Measurements from ENCODE around the gene NOVA2.

Gene NOVA2

DNA sequence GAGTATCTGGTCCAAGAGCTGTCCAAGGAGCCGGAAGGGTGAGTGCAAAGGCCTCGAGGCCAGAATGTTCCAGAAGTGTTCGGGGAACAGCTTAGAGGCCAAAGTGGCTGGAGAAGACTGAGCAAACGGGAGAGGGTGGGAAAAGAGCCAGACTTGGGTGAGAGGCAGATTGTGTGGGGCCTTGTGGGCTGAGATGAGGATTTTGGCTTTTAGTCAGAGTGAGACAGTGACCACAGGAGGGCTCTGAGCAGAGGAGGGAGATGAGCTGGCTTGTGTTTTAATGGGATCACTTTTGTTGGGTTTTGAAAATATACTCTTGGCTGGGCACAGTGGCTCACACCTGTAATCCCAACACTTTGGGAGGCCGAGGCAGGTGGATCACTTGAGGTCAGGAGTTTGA lies 64.7 kb downstream of the NOVA2 start:
- no peak for TF ChIP-seq CTCF (IDR thresholded peaks at IDR 0.05)
- Histone ChIP-seq H3K4me1 (no peaks in the 10 kb centered on the region), H3K4me3 (no peak overlapping the region), H3K36me3 (no peaks in the 10 kb centered on the region), H3K9me3 (no peaks in the 10 kb centered on the region), H3K27me3 (peaks cover 0 to 36% of the 10 kb centered on the region in 2 donors), H3K27ac (no peak overlapping the region)
- no peak for DNase-seq
- intact Hi-C loops (cut with DNase I; ENCODE audit: low total_unique reads), result no loop called here

DNA sequence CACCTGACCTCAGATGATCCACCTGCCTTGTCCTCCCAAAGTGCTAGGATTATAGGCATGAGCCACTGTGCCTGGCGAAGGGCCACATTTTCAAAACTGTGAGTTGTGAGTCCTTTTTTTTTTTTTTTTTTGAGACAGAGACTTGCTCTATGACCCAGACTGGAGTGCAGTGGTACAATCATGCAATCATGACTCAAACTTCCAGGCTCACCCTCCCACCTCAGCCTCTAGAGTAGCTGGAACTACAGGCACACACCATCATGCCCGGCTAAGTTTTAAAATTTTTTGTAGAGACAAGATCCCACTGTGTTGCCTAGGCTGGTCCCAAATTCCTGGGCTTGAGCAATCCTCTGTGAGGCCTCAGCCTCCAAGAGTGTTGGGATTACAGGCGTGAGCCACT lies 67.4 kb downstream of the NOVA2 start:
- no peak overlapping the region for H3K4me3 ChIP-seq
- no peak overlapping the region for H3K27ac ChIP-seq
- no peak for DNase-seq
- TF ChIP-seq CTCF (IDR thresholded peaks at IDR 0.05), result no peak
- no peaks in the 10 kb centered on the region for H3K9me3 ChIP-seq
- peaks cover 0 to 12% (median 8%) of the 10 kb centered on the region in 4 donors for H3K4me1 ChIP-seq
- intact Hi-C loops (cut with DNase I; ENCODE audit: low total_unique reads), result no loop called here
- no peaks in the 10 kb centered on the region for H3K36me3 ChIP-seq
- peaks cover 0 to 8% of the 10 kb centered on the region in 2 donors for H3K27me3 ChIP-seq

- intact Hi-C loops (cut with DNase I; ENCODE audit: low total_unique reads), result no loop called here
These were observed 68.7 kb downstream of the NOVA2 start for GRCh38 chr19:45905011-45905410.

GRCh38 chr19:45902651-45903625 lies 70.7 kb downstream of the NOVA2 start:
- H3K9me3 ChIP-seq, result no peaks in the 10 kb centered on the region
- DNase-seq, result peak; percentile 95 to 99
- H3K27ac ChIP-seq, result peak overlapping the region; percentile 71 to 76
- peaks cover 6 to 19% (median 17%) of the 10 kb centered on the region in 3 donors for H3K36me3 ChIP-seq
- peak overlapping the region; percentile 70 to 78 for H3K4me3 ChIP-seq
- no peaks in the 10 kb centered on the region for H3K27me3 ChIP-seq
- peaks cover 0 to 25% (median 14%) of the 10 kb centered on the region in 4 donors for H3K4me1 ChIP-seq
- intact Hi-C loops (cut with DNase I; ENCODE audit: low total_unique reads), result no loop called here
- TF ChIP-seq CTCF (IDR thresholded peaks at IDR 0.05), result peak in 1 of 2 experiments; percentile 20

More at GRCh38 chr19:45905011-45905410, 68.7 kb downstream of the NOVA2 start:
- no peaks in the 10 kb centered on the region for H3K9me3 ChIP-seq
- TF ChIP-seq CTCF (IDR thresholded peaks at IDR 0.05), result no peak
- DNase-seq, result no peak
- H3K27ac ChIP-seq, result no peak overlapping the region
- no peaks in the 10 kb centered on the region for H3K36me3 ChIP-seq
- H3K4me1 ChIP-seq, result peaks cover 0 to 23% (median 14%) of the 10 kb centered on the region in 4 donors
- H3K4me3 ChIP-seq, result no peak overlapping the region
- H3K27me3 ChIP-seq, result peaks cover 0 to 2% of the 10 kb centered on the region in 2 donors

DNA sequence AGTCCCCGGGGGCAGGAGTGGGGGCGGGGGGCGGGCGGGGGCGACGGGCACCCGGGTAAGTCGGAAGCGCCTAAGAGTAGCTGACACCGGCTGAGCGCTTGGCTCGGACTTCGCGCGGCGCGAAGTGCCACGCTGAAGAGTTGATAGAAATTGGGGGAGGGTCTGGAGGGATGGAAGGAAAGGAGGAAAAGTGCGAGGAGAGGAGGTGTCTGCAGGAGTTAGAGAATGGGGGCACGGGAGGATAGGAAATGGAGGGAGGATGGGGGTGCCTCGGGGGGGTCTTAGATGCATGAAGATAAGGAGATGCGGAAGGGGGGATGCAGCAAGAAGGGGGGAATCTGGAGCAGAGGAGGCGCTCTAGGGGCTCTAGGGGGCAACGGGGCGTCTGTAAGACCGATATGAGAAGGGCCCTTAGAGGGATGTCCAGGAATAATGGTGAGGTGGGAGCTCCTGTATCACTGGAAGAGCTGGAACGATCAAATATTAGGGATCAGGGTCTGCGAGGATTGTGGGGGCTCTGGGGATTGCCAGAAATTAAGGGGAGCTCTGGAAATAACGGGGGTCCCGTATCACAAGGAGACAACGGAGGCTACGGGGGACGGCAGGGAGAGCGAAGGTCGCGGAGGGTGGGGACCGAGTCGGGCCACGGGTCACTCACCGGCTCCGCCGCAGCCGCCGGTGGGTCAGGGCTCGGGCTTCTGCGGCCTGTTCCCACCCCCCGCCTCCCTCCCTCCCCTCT lies 71.6 kb downstream of the NOVA2 start, which contains the start of gene MYPOP:
MYPOP (minus strand) TSS at position 702 of the 739 bp plus-strand sequence. CDS start 840 bp downstream, outside the sequence.
- H3K36me3 ChIP-seq, result peaks cover 6 to 26% (median 21%) of the 10 kb centered on the region in 3 donors
- no peaks in the 10 kb centered on the region for H3K9me3 ChIP-seq
- intact Hi-C loops (cut with DNase I; ENCODE audit: low total_unique reads), result no loop called here
- H3K27ac ChIP-seq, result peak within 1 kb of the TSS; percentile 71 to 76
- no peak for TF ChIP-seq CTCF (IDR thresholded peaks at IDR 0.05)
- peaks cover 0 to 25% (median 14%) of the 10 kb centered on the region in 4 donors for H3K4me1 ChIP-seq
- H3K27me3 ChIP-seq, result no peaks in the 10 kb centered on the region
- no peak for DNase-seq
- H3K4me3 ChIP-seq, result peak within 1 kb of the TSS; percentile 70 to 78
